Activated naive CD4-positive, alpha-beta T cell treated with anti-CD3 and anti-CD28 coated beads, Interleukin-2, amount 50 U/mL, for 24 hours (primary cell): ENCODE results near the gene BRMS1.

Source experiments
- H3K27ac Mint-ChIP-seq: one replicate; pipeline ENCODE4 v1.8.0; 2021; ENCODE audit warnings: mild to moderate bottlenecking, mixed read lengths
- H3K27me3 Mint-ChIP-seq: one replicate; pipeline ENCODE4 v1.8.0; 2021; ENCODE audit warnings: mixed read lengths
- H3K36me3 Mint-ChIP-seq: one replicate; pipeline ENCODE4 v1.8.0; 2021; ENCODE audit warnings: mixed read lengths
- H3K4me1 Mint-ChIP-seq: one replicate; pipeline ENCODE4 v1.8.0; 2021; ENCODE audit warnings: mixed read lengths
- H3K4me3 Mint-ChIP-seq: one replicate; pipeline ENCODE4 v1.8.0; 2021; ENCODE audit warnings: mild to moderate bottlenecking, mixed read lengths
- H3K9me3 Mint-ChIP-seq: one replicate; pipeline ENCODE4 v1.8.0; 2021; ENCODE audit warnings: mixed read lengths

Gene BRMS1

DNA sequence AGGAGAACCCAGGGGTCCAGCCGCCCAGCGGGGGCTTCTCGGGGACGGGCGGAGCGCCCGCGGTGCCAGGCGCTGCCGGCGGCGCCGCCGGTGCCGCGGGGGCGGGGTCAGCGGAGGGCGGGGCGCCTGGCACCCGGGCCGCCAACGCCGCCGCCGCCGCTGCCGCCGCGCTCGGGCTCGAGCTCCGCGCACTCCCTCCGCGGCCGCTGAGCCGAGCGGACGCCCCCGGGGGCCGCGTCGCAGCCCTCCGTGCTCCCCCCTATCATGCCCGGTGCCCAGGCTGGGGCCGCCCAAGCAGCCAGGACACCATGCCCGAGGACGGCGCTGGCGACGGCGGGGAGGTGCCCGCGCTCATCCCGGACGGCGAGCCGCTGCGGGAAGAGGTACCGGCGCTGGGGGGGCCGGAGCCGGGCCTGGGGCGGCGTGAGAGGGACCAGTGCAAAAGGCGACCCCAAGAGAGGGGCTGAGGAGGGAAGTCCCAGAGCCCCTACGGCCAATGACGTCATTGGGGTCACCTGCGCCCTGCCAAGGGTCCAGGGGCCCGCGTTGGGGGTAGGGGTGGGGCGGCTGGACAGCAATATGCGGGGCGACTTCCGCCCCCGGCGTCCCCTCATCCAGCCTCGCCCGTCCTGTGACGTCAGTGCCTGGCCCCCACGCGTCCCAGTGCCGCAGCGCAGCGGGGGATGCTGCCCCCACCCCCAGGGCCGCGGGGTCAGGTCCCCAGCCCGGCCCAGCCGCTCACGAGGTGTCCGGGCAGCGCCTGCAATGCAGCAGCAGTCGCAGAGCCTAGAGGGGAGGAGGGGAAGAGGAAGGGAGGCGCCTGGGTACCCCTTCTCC lies 53.0 kb downstream of the BRMS1 start, which contains the start of gene TMEM151A:
Gene TMEM151A (plus strand): TSS at position 189 of the 837 bp plus-strand sequence. CDS start 120 bp downstream, at position 309.
- H3K4me3 Mint-ChIP-seq = peak within 1 kb of the TSS; percentile 95
- H3K36me3 Mint-ChIP-seq = no peaks in the 10 kb centered on the region
- H3K4me1 Mint-ChIP-seq = peaks cover 33% of the 10 kb centered on the region
- H3K9me3 Mint-ChIP-seq = no peaks in the 10 kb centered on the region
- H3K27ac Mint-ChIP-seq = peak within 1 kb of the TSS; percentile 13
- peaks cover 12% of the 10 kb centered on the region for H3K27me3 Mint-ChIP-seq

DNA sequence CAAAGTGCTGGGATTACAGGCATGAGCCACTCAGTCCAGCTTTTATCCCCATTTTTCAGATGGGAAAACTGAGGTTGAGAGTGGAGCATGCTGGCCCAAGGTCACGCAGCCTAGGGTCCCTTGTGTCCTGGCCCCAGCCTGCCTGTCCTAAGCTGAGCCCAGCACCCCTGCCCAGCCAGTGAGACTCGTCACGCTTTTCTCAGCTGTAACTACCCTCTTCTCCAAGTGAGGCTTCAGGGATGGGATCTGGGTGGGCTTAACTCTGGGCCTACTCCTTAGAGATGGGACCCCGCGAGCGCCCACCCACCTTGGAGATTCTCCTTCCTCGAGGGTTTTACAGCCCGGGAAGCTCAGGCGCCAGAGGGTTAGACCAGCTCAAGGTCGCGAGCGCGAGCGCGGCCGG lies 53.6 kb downstream of the BRMS1 start:
- Mint-ChIP-seq H3K4me3 (peak overlapping the region; percentile 95), H3K36me3 (no peaks in the 10 kb centered on the region), H3K4me1 (peaks cover 36% of the 10 kb centered on the region), H3K9me3 (no peaks in the 10 kb centered on the region), H3K27ac (no peak overlapping the region), H3K27me3 (peaks cover 12% of the 10 kb centered on the region)

DNA sequence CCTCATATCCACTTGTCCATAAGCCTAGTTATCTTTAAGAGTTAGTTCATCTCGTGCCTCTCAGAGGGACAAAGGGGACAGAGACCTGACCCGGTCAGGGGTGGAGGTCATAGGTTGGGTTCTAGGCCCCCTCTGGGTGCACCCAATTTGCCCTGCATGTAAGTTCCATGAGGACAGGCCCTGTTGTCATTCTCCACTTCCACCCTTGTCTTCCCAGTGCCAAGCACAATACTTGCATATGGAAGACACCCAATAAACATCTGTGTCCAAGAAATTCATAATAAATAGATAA lies 54.6 kb downstream of the BRMS1 start:
- Mint-ChIP-seq H3K27ac (peak overlapping the region; percentile 46), H3K9me3 (no peaks in the 10 kb centered on the region), H3K4me1 (peaks cover 36% of the 10 kb centered on the region), H3K4me3 (peak overlapping the region; percentile 95), H3K27me3 (peaks cover 11% of the 10 kb centered on the region), H3K36me3 (no peaks in the 10 kb centered on the region)

DNA sequence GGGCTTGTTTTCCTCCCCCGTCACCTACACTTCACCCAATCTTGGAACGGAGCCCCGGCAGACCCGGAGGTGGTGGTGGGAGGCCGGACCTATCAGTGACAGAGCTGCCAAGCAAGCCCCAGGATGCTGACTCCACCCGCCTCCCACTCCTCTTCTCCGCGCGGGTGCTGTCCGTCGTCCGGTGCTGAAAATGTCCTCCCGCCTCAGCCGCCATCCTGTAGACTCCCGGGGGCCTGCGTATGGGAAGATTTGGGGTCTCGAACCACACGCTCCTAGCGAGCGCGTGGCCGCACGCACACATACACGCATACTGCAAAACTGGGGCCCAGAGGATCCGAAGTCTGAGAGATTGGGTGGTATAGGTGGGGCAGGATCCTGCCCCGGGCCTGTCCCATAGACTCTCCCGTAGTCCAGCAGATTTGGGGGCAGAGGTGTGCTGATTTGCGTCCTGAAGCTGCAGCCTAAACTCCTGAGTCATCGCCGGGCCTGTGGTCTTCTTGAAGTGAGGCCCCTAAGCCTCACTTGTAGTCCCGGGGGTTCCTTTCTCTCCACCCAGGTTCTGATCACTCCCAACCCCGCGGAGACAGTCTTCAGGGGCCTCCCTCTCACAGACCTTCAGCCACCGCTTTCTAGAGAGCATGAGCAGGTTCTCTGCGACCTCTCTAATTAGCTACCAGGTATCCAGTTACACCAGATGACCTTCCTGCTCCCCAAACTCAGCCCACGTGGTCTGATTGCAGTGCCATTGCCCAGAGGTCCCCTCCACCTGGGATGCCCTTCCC lies 55.2 kb downstream of the BRMS1 start:
- Mint-ChIP-seq H3K4me3 (peak overlapping the region; percentile 95), H3K9me3 (no peaks in the 10 kb centered on the region), H3K36me3 (no peaks in the 10 kb centered on the region), H3K27ac (peak overlapping the region; percentile 86), H3K4me1 (peaks cover 36% of the 10 kb centered on the region), H3K27me3 (peaks cover 11% of the 10 kb centered on the region)

DNA sequence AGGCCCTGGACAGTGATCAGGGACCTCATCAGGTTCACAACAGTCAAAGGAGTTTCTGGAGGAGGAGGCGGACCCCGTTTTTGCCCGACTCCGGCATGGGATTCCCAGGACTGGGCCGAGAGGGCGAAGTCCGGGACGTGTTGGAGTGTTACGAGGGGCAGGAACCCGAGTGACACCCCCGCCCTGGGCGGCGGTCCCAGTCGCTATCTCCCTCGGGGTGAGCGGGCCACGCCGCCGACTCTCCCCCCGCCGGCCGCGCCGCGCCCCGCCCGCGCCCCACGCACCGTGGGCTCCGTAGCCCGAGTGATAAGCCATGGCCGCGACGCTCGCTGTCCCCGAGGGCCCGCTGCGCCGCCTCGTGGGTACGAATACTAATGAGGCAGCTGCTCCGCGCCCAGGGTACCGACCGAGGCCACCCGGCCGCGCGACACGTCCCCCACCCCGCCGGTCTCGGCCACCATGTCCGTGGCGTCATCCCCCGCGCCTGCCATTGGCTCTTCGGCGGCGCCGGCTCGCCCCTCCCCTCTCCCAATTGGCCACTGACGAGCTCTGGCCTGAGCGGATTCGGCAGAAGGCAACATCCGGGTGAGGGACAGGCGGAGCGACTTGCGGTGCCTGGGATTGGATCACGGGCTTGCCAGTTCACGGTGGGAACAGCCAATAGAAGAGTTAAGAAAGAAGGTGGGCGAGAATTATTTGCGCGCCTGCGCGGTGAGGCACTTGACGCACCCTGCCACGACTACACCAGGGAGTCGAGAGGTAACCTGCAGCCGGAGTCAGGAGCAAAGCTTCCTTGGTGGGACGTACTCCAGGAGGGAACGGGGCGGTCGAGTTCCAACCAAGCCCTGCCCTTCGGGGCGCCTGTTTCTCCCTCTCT lies 56.0 kb downstream of the BRMS1 start, which contains the start of gene YIF1A:
Gene YIF1A (minus strand): TSS at position 473 of the 877 bp plus-strand sequence. CDS start 158 bp downstream, at position 315.
- H3K4me1 Mint-ChIP-seq = peaks cover 36% of the 10 kb centered on the region
- H3K36me3 Mint-ChIP-seq = no peaks in the 10 kb centered on the region
- H3K27me3 Mint-ChIP-seq = peaks cover 10% of the 10 kb centered on the region
- H3K4me3 Mint-ChIP-seq = peak within 1 kb of the TSS; percentile 95
- H3K9me3 Mint-ChIP-seq = no peaks in the 10 kb centered on the region
- H3K27ac Mint-ChIP-seq = peak within 1 kb of the TSS; percentile 92

DNA sequence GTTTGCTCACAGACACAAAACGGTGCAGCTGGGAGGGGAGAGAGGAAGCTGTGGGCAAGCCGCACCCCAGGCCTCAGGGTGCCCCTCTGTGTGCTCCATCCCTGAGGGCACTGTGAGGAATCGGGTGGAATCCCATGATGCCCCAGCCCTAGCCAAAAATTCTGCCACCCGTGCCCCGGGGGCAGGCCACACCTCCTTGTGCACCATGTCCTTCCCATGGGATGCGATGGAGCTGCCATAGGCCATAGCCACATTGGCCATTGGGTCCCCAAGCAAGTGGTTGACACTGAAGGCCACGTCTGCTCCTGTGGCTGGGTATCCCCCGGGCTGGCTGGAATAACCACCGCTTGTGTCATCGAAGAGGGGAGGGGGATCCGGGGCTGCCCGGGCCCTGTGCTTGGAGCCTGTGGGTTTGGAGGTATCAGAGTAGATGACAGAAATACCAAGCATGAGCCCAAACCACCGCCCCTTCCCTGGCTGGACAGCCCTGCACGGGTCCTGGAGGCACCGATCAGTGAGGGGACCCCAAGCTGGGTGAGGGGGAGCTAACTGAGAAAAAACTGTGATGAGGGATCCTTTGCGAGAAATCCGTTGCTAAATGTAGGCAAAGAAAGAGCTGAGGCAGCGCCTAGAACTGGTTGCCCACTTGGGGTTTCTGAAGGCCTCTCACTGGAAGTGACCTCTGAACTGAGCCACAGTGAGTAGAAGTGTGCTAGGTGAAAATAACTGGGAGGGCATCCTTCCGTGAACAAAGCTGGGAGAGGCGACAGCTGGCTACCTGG lies 56.8 kb downstream of the BRMS1 start:
- Mint-ChIP-seq H3K27me3 (peaks cover 6% of the 10 kb centered on the region), H3K4me1 (peaks cover 38% of the 10 kb centered on the region), H3K27ac (peak overlapping the region; percentile 92), H3K4me3 (peak overlapping the region; percentile 95), H3K9me3 (no peaks in the 10 kb centered on the region), H3K36me3 (no peaks in the 10 kb centered on the region)
